ENCODE results near the gene NDUFAF7. TPM values are rescaled to one million over a fixed set of nuclear protein-coding genes. Genes with fewer than 3 reads are reported as not detected.

The NDUFAF7 gene
- polyA plus RNA-seq, 3 donors = 4.7 to 12.2 (median 5.6) TPM

DNA sequence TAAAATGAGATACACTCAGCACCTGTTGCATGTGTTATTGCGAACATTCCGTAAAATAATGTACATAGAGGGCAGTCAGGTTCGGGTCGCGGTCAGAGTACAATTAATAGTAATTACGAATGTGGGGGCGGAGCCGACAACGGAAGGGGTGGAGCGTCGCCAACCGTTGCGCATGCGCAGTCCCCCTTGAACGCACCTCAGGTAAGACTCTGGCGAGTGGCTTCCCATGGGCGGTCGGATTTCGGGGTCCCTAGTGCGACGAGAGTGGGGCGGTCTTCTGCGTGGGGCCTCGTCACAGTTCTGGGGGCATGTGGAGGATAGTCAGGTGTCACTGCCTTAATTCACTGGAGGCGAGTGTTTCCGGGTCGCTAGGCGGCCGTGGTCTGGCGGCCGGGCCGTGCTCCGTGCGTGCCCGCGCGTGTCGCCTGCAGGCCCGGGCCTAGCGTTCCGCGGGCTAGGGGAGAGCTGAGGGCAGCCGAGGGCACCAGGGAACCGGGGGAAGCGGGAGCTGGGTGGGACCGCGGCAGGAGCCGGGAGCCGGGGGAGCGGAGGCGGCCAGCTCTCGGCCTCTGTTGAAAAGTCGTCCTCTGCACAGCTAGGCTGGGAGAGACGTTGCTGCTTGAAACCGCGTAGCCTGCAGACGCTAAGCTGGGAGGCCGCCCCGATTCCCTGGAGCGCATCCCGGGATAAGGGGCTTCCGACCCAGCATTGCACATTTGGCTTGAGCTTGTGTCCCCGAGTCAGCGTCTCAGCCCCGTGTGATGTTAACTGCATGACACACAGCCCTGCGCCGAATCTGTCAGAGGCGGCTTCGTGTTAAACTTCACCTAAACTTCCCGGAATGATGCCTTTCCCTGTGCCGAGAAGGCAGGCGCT, 34.9 kb upstream of the NDUFAF7 start, which contains the start of gene CEBPZOS:
TSS of gene CEBPZOS (plus strand) at position 177 of the 876 bp plus-strand sequence. CDS start 3,209 bp downstream, outside the sequence.
- intact Hi-C loops (cut with micrococcal nuclease) = loop anchor here (5.0 kb wide), 1 partner anchor 36 kb away; the partner anchor contains the start of genes CEBPZ (in 2 of the 2) and NDUFAF7 (in 2 of the 2)
- Histone ChIP-seq H4K20me1 (ENCODE audit: insufficient read depth, low read length) (peaks cover 12% of the 10 kb centered on the region), H3K4me2 (replicated peaks; ENCODE audit: extremely low read depth, low read length, poor library complexity, severe bottlenecking) (peak within 1 kb of the TSS; percentile 86), H3K4me1 (ENCODE audit: control insufficient read depth in 1 of 2, insufficient read depth in 2 of 2, low read length in 2 of 2) (peaks cover 9 to 21% of the 10 kb centered on the region in 2 donors), H3K9me3 (replicated peaks in 1 of 2; ENCODE audit: control insufficient read depth in 1 of 2, insufficient read depth in 1 of 2, low read length in 2 of 2) (no peaks in the 10 kb centered on the region), H3K27me3 (ENCODE audit: control insufficient read depth in 2 of 2, insufficient read depth in 2 of 2, low read length in 2 of 2) (no peaks in the 10 kb centered on the region), H3K9ac (ENCODE audit: insufficient read depth, low read length, poor library complexity, severe bottlenecking) (peak within 1 kb of the TSS; percentile 90), H3K4me3 (replicated peaks in 1 of 3; ENCODE audit: low read depth in 2 of 3, low read length in 3 of 3) (peak within 1 kb of the TSS; percentile 78 to 94 (median 85)), H3K27ac (ENCODE audit: low read depth in 1 of 2, low read length in 2 of 2) (peak within 1 kb of the TSS; percentile 63 to 96), H3K36me3 (replicated peaks in 1 of 2; ENCODE audit: control insufficient read depth in 1 of 2, insufficient read depth in 2 of 2, low read length in 2 of 2) (peaks cover 8 to 19% of the 10 kb centered on the region in 2 donors), H2AFZ (ENCODE audit: insufficient read depth, low read depth, low read length, poor library complexity, severe bottlenecking) (peak within 1 kb of the TSS; percentile 90), H3K79me2 (ENCODE audit: insufficient read depth, low read length) (peaks cover 51% of the 10 kb centered on the region)
- DNase-seq = peak; percentile 76 to 81 (median 80)
- H3K27ac Mint-ChIP-seq = peak within 1 kb of the TSS; percentile 90 to 100 (median 99)
- TF ChIP-seq, protein P1, sequence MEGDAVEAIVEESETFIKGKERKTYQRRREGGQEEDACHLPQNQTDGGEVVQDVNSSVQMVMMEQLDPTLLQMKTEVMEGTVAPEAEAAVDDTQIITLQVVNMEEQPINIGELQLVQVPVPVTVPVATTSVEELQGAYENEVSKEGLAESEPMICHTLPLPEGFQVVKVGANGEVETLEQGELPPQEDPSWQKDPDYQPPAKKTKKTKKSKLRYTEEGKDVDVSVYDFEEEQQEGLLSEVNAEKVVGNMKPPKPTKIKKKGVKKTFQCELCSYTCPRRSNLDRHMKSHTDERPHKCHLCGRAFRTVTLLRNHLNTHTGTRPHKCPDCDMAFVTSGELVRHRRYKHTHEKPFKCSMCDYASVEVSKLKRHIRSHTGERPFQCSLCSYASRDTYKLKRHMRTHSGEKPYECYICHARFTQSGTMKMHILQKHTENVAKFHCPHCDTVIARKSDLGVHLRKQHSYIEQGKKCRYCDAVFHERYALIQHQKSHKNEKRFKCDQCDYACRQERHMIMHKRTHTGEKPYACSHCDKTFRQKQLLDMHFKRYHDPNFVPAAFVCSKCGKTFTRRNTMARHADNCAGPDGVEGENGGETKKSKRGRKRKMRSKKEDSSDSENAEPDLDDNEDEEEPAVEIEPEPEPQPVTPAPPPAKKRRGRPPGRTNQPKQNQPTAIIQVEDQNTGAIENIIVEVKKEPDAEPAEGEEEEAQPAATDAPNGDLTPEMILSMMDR (IDR thresholded peaks at IDR 0.05) = no peak
- peaks cover 9 to 10% of the 10 kb centered on the region in 2 donors for H3K36me3 Mint-ChIP-seq
- peak within 1 kb of the TSS; percentile 95 to 98 for H3K4me3 Mint-ChIP-seq
- H3K9me3 Mint-ChIP-seq = peaks cover 0 to 4% (median 0%) of the 10 kb centered on the region in 7 donors
- peaks cover 11% of the 10 kb centered on the region for H3K4me1 Mint-ChIP-seq
- WGBS (ENCODE audit: insufficient coverage) = under 1% methylated on average over 68 of the region's 72 CpGs
- H3K27me3 Mint-ChIP-seq (ENCODE audit: low read depth in 3 of 3) = no peaks in the 10 kb centered on the region

DNA sequence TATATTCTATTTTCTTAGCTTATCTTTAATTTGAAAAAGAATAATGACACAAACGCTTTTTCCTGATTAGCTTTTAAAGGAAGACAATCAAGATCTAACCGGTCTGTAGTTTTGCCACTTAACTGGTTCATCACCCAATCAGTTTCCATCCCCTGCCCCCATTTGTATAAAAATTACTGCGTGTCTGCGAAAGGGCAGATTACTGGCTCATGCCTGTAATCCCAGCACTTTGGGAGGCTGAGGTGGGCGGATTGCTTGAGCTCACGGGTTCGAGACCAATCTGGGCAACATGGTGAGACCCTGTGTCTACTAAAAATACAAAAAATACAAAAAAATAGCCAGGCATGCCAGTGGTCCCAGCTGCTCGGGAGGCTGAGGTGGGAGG, 32.8 kb upstream of the NDUFAF7 start:
- no peaks in the 10 kb centered on the region for H3K27me3 Mint-ChIP-seq (ENCODE audit: low read depth in 3 of 3)
- H3K27ac Mint-ChIP-seq = peak overlapping the region in 1 of 7 donors; percentile 6
- Histone ChIP-seq H2AFZ (ENCODE audit: insufficient read depth, low read depth, low read length, poor library complexity, severe bottlenecking) (no peak overlapping the region), H3K4me2 (replicated peaks; ENCODE audit: extremely low read depth, low read length, poor library complexity, severe bottlenecking) (no peak overlapping the region), H3K79me2 (ENCODE audit: insufficient read depth, low read length) (peaks cover 61% of the 10 kb centered on the region), H3K36me3 (replicated peaks in 1 of 2; ENCODE audit: control insufficient read depth in 1 of 2, insufficient read depth in 2 of 2, low read length in 2 of 2) (peaks cover 26 to 35% of the 10 kb centered on the region in 2 donors), H3K27ac (ENCODE audit: low read depth in 1 of 2, low read length in 2 of 2) (no peak overlapping the region), H4K20me1 (ENCODE audit: insufficient read depth, low read length) (peaks cover 19% of the 10 kb centered on the region), H3K9me3 (replicated peaks in 1 of 2; ENCODE audit: control insufficient read depth in 1 of 2, insufficient read depth in 1 of 2, low read length in 2 of 2) (peaks cover 0 to 3% of the 10 kb centered on the region in 2 donors), H3K4me3 (replicated peaks in 1 of 3; ENCODE audit: low read depth in 2 of 3, low read length in 3 of 3) (no peak overlapping the region), H3K4me1 (ENCODE audit: control insufficient read depth in 1 of 2, insufficient read depth in 2 of 2, low read length in 2 of 2) (peaks cover 9 to 21% of the 10 kb centered on the region in 2 donors), H3K9ac (ENCODE audit: insufficient read depth, low read length, poor library complexity, severe bottlenecking) (no peak overlapping the region), H3K27me3 (ENCODE audit: control insufficient read depth in 2 of 2, insufficient read depth in 2 of 2, low read length in 2 of 2) (no peaks in the 10 kb centered on the region)
- no peak for DNase-seq
- H3K36me3 Mint-ChIP-seq = peaks cover 21 to 23% of the 10 kb centered on the region in 2 donors
- H3K9me3 Mint-ChIP-seq = peaks cover 0 to 5% (median 2%) of the 10 kb centered on the region in 7 donors
- peaks cover 11% of the 10 kb centered on the region for H3K4me1 Mint-ChIP-seq
- TF ChIP-seq, protein P1 (IDR thresholded peaks at IDR 0.05) = no peak
- H3K4me3 Mint-ChIP-seq = no peak overlapping the region
- intact Hi-C loops (cut with micrococcal nuclease) = loop anchor here (5.0 kb wide), 1 partner anchor 34 kb away; the partner anchor contains the start of genes CEBPZ (in 2 of the 2) and NDUFAF7 (in 2 of the 2)
- 100% methylated on average over 1 of the region's 8 CpGs for WGBS (ENCODE audit: insufficient coverage)
